Measurements from ENCODE around the gene CORO7. TPM values are rescaled to one million over a fixed set of nuclear protein-coding genes. Genes with fewer than 3 reads are reported as not detected.

CORO7 gene
- total RNA-seq, 1 donor from 2014 or later: 25.7 TPM

DNA sequence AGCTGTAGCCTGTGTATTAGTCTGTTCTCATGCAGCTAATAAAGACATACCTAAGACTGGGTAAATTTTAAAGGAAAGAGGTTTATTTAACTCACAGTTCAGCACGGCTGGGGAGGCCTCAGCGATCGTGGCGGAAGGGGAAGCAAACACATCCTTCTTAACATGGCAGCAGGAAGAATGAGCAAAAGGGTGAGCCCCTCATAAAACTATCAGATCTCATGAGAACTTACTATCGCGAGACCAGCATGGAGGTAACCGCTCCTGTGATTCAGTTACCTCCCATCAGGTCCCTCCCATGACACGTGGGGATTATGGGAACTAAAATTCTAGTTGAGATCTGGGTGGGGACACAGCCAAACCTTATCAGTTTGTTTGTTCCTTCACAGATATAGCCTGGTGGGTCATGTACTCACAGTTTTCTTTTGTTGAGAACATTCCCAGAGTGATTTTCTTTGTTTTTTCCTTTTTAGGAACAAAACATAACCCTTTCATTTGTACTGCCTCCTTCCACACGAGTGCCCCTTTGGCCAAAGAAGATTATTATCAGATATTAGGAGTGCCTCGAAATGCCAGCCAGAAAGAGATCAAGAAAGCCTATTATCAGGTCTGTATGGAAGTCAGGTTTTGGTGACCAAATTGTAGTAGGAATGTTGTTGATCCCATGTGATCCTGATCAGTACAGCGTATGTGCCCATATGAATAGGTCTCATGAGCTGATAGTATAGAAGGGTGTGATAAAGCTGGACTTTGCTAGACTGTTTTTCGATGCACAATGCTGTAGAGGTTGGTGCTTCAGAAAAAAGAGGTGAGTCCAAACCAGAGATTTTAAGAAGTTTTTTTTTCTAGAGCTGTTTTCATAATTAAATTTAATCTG is 17.8 kb upstream of the CORO7 start:
- Mint-ChIP-seq H3K27me3 (no peaks in the 10 kb centered on the region), H3K36me3 (ENCODE audit: insufficient read depth) (peaks cover 17% of the 10 kb centered on the region), H3K9me3 (ENCODE audit: low read depth) (no peaks in the 10 kb centered on the region), H3K27ac (peak overlapping the region; percentile 92), H3K4me1 (ENCODE audit: low read depth) (peaks cover 8% of the 10 kb centered on the region), H3K4me3 (ENCODE audit: low read depth) (no peak overlapping the region)
- DNase-seq (ENCODE audit: low spot score, unreplicated experiment): no peak
- TF ChIP-seq, protein P1, sequence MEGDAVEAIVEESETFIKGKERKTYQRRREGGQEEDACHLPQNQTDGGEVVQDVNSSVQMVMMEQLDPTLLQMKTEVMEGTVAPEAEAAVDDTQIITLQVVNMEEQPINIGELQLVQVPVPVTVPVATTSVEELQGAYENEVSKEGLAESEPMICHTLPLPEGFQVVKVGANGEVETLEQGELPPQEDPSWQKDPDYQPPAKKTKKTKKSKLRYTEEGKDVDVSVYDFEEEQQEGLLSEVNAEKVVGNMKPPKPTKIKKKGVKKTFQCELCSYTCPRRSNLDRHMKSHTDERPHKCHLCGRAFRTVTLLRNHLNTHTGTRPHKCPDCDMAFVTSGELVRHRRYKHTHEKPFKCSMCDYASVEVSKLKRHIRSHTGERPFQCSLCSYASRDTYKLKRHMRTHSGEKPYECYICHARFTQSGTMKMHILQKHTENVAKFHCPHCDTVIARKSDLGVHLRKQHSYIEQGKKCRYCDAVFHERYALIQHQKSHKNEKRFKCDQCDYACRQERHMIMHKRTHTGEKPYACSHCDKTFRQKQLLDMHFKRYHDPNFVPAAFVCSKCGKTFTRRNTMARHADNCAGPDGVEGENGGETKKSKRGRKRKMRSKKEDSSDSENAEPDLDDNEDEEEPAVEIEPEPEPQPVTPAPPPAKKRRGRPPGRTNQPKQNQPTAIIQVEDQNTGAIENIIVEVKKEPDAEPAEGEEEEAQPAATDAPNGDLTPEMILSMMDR (IDR thresholded peaks at IDR 0.05; ENCODE audit: unreplicated experiment): no peak

DNA sequence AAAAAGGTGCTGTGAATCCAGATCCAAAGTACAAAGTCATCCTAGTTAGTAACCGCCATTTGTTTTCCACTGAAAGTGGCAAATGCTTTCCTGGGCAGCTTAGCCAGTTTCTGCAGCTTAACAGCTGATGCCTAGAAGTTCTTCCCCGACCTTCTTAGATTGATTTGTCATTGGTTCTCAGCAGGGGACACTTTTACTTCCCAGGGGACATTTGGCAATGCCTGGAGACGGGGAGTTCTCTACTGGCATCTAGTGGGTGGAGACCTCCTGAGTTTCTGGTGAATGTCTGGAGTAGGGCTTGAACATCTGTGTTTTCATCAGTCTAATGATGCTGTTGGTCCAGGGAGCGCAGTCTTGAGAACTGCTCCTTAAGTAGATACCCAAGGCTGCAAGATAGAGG is 16.8 kb upstream of the CORO7 start:
- H3K4me1 Mint-ChIP-seq (ENCODE audit: low read depth): peaks cover 8% of the 10 kb centered on the region
- no peak overlapping the region for H3K4me3 Mint-ChIP-seq (ENCODE audit: low read depth)
- no peak for DNase-seq (ENCODE audit: low spot score, unreplicated experiment)
- no peaks in the 10 kb centered on the region for H3K9me3 Mint-ChIP-seq (ENCODE audit: low read depth)
- no peak overlapping the region for H3K27ac Mint-ChIP-seq
- peaks cover 20% of the 10 kb centered on the region for H3K36me3 Mint-ChIP-seq (ENCODE audit: insufficient read depth)
- H3K27me3 Mint-ChIP-seq: no peaks in the 10 kb centered on the region
- TF ChIP-seq, protein P1 (IDR thresholded peaks at IDR 0.05; ENCODE audit: unreplicated experiment): no peak

DNA sequence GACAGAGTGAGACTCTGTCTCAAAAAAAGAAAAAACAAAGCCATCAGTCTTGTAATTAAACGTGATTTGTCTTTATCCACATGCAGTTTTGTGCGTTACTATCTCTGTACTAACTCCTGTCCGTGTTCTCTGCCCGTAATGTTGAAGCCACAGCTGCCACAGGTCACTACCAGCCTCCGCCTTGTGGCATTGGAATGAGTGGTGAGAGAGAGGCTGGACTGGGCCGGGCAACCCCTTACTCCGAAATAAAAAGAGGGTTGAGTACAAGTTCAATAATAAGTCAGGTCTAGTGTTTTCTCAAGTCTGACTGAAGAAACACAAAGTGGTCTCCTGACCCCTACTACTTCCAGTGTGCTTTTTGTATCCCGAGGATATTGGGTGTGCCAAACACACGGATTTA is 14.6 kb upstream of the CORO7 start:
- H3K27me3 Mint-ChIP-seq: no peaks in the 10 kb centered on the region
- DNase-seq (ENCODE audit: low spot score, unreplicated experiment): no peak
- no peak overlapping the region for H3K4me3 Mint-ChIP-seq (ENCODE audit: low read depth)
- peaks cover 21% of the 10 kb centered on the region for H3K4me1 Mint-ChIP-seq (ENCODE audit: low read depth)
- H3K27ac Mint-ChIP-seq: no peak overlapping the region
- TF ChIP-seq, protein P1 (IDR thresholded peaks at IDR 0.05; ENCODE audit: unreplicated experiment): no peak
- H3K36me3 Mint-ChIP-seq (ENCODE audit: insufficient read depth): peaks cover 15% of the 10 kb centered on the region
- no peaks in the 10 kb centered on the region for H3K9me3 Mint-ChIP-seq (ENCODE audit: low read depth)

DNA sequence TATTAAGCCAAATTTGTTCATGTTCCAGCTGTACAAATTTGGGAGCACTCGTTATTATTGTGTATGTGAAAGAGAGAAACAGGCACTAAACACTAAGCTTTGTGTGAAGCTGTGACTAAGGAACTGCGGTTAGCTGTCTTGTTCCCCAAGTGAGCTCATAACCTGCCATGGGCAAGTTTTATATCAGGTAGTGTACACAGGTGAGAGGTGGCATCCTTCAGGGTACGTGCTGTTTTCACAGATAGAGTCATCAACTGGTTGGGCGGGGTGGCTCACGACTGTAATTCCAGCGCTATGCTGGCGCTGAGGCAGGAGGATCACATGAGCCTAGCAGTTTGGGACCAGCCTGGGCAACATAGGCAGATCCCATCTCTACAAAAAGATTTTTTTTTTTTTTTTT is 12.1 kb upstream of the CORO7 start:
- TF ChIP-seq, protein P1 (IDR thresholded peaks at IDR 0.05; ENCODE audit: unreplicated experiment): no peak
- Mint-ChIP-seq H3K27ac (no peak overlapping the region), H3K36me3 (ENCODE audit: insufficient read depth) (peaks cover 7% of the 10 kb centered on the region), H3K4me1 (ENCODE audit: low read depth) (peaks cover 17% of the 10 kb centered on the region), H3K4me3 (ENCODE audit: low read depth) (no peak overlapping the region), H3K9me3 (ENCODE audit: low read depth) (no peaks in the 10 kb centered on the region), H3K27me3 (no peaks in the 10 kb centered on the region)
- DNase-seq (ENCODE audit: low spot score, unreplicated experiment): no peak

DNA sequence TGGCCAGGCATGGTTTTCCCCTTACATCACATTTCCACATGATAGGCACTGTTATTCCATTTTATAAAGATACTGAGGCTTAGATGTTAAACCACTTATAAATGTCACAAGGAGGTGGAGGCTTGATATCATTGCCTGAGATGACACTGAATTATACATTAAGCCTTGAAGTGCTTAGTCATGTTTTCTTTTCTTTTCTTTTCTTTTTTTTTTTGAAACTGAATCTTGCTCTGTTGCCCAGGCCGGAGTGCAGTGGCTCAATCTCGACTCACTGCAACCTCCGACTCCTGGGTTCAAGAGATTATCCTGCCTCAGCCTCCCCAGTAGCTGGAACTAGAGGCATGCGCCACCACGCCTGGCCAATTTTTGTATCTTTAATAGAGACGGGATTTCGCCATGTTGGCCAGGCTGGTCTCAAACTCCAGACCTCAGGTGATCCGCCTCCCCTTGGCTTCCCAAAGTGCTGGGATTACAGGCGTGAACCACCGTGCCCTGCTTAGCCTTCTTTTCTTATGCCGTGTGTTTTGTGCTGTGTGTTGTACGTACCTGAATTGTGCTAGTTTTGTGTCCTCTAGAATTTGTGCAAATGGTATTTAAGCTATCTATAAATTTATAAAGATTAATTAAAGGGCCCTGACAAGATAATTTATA is 10.5 kb upstream of the CORO7 start:
- H3K27ac Mint-ChIP-seq: peak overlapping the region; percentile 95
- DNase-seq (ENCODE audit: low spot score, unreplicated experiment): no peak
- TF ChIP-seq, protein P1 (IDR thresholded peaks at IDR 0.05; ENCODE audit: unreplicated experiment): no peak
- no peaks in the 10 kb centered on the region for H3K9me3 Mint-ChIP-seq (ENCODE audit: low read depth)
- peak overlapping the region; percentile 98 for H3K4me3 Mint-ChIP-seq (ENCODE audit: low read depth)
- H3K27me3 Mint-ChIP-seq: no peaks in the 10 kb centered on the region
- H3K4me1 Mint-ChIP-seq (ENCODE audit: low read depth): peaks cover 16% of the 10 kb centered on the region
- H3K36me3 Mint-ChIP-seq (ENCODE audit: insufficient read depth): peaks cover 7% of the 10 kb centered on the region

Data from progenitor cell of endocrine pancreas (in vitro differentiated cells).